ENCODE measurements around the gene DROSHA.
A peak's percentile ranks its signal among the peaks of the same experiment; 100 is the strongest.

Gene DROSHA

GRCh38 chr5:31516802-31517201 lies 15.1 kb downstream of the DROSHA start:
- DNase-seq (ENCODE audit: low spot score): no peak

GRCh38 chr5:31511305-31511704 lies 20.6 kb downstream of the DROSHA start:
- no peak for DNase-seq (ENCODE audit: low spot score)

- peak; percentile 62 for DNase-seq (ENCODE audit: low spot score)
Measured at GRCh38 chr5:31504529-31504928, 27.4 kb downstream of the DROSHA start.

GRCh38 chr5:31502506-31502905 lies 29.4 kb downstream of the DROSHA start:
- DNase-seq (ENCODE audit: low spot score): no peak

- no peak for DNase-seq (ENCODE audit: low spot score)
Measured at GRCh38 chr5:31500256-31500655, 31.6 kb downstream of the DROSHA start.

- no peak for DNase-seq (ENCODE audit: low spot score)
Measured at GRCh38 chr5:31496891-31497290, 35.0 kb downstream of the DROSHA start.

GRCh38 chr5:31496301-31496700 lies 35.6 kb downstream of the DROSHA start:
- no peak for DNase-seq (ENCODE audit: low spot score)

GRCh38 chr5:31495336-31495735 lies 36.6 kb downstream of the DROSHA start:
- DNase-seq (ENCODE audit: low spot score): no peak

- DNase-seq (ENCODE audit: low spot score): no peak
Measured at GRCh38 chr5:31492869-31493268, 39.0 kb downstream of the DROSHA start.

GRCh38 chr5:31487506-31487905 lies 44.4 kb downstream of the DROSHA start:
- no peak for DNase-seq (ENCODE audit: low spot score)

GRCh38 chr5:31486441-31486840 lies 45.5 kb downstream of the DROSHA start:
- DNase-seq (ENCODE audit: low spot score): no peak

- DNase-seq (ENCODE audit: low spot score): no peak
Measured at GRCh38 chr5:31485376-31486207, 46.3 kb downstream of the DROSHA start.

GRCh38 chr5:31481531-31482165 lies 50.2 kb downstream of the DROSHA start:
- no peak for DNase-seq (ENCODE audit: low spot score)

GRCh38 chr5:31479706-31480105 lies 52.2 kb downstream of the DROSHA start:
- DNase-seq (ENCODE audit: low spot score): no peak

GRCh38 chr5:31478901-31479300 lies 53.0 kb downstream of the DROSHA start:
- no peak for DNase-seq (ENCODE audit: low spot score)

GRCh38 chr5:31477971-31478370 lies 53.9 kb downstream of the DROSHA start:
- DNase-seq (ENCODE audit: low spot score): no peak

GRCh38 chr5:31477516-31477915 lies 54.4 kb downstream of the DROSHA start:
- DNase-seq (ENCODE audit: low spot score): no peak

- DNase-seq (ENCODE audit: low spot score): peak; percentile 18
Measured at GRCh38 chr5:31476738-31477141, 55.2 kb downstream of the DROSHA start.

GRCh38 chr5:31471916-31472315 lies 60.0 kb downstream of the DROSHA start:
- no peak for DNase-seq (ENCODE audit: low spot score)

GRCh38 chr5:31471040-31471439 lies 60.9 kb downstream of the DROSHA start:
- no peak for DNase-seq (ENCODE audit: low spot score)

- DNase-seq (ENCODE audit: low spot score): no peak
Measured at GRCh38 chr5:31470608-31471007, 61.3 kb downstream of the DROSHA start.

- no peak for DNase-seq (ENCODE audit: low spot score)
Measured at GRCh38 chr5:31469886-31470285, 62.0 kb downstream of the DROSHA start.

- DNase-seq (ENCODE audit: low spot score): no peak
Measured at GRCh38 chr5:31469466-31469865, 62.4 kb downstream of the DROSHA start.

- no peak for DNase-seq (ENCODE audit: low spot score)
Measured at GRCh38 chr5:31465291-31465690, 66.6 kb downstream of the DROSHA start.

All from putamen (tissue), 1 donor.